Hepatocyte (in vitro differentiated cells): ENCODE data around the gene AP3D1.

Experiments
- EZH2 ChIP-seq: fragments of 200-600 bp; sonication (generic); IDR thresholded peaks from 2 replicates; pipeline ENCODE4 v1.6.1; 2016; ENCODE audit warnings: antibody characterized with exemption, mild to moderate bottlenecking, borderline replicate concordance
- TF ChIP-seq, protein P1 (sequence below): fragments of 200-600 bp; sonication (generic); IDR thresholded peaks from 2 replicates; pipeline ENCODE4 v1.5.1; 2016; ENCODE audit warnings: antibody characterized with exemption, mild to moderate bottlenecking; ENCODE audit not compliant: poor library complexity

DNA sequence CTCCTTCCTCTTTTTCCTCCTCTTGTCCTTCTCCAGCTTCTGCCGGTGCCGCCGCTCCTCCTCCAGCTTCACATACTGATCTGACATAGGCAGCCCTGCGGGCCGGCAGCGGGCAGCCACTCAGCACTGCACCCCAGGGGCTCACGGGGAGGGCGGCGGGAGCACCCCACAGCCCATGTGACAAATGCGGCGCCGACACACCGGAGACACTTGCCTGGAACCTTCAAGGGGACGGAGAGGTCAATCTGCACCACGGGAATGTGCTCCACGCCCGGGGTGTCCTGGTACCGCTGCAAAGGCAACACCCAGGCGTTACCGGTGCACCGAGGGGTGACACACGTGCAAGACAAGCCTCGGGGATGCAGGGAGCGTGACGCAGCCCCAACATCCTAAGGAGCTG is 36.0 kb downstream of the AP3D1 start:
- TF ChIP-seq, protein P1, sequence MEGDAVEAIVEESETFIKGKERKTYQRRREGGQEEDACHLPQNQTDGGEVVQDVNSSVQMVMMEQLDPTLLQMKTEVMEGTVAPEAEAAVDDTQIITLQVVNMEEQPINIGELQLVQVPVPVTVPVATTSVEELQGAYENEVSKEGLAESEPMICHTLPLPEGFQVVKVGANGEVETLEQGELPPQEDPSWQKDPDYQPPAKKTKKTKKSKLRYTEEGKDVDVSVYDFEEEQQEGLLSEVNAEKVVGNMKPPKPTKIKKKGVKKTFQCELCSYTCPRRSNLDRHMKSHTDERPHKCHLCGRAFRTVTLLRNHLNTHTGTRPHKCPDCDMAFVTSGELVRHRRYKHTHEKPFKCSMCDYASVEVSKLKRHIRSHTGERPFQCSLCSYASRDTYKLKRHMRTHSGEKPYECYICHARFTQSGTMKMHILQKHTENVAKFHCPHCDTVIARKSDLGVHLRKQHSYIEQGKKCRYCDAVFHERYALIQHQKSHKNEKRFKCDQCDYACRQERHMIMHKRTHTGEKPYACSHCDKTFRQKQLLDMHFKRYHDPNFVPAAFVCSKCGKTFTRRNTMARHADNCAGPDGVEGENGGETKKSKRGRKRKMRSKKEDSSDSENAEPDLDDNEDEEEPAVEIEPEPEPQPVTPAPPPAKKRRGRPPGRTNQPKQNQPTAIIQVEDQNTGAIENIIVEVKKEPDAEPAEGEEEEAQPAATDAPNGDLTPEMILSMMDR: no peak
- no peak for TF ChIP-seq EZH2
